Endothelial cell (in vitro differentiated cells): ENCODE data around the gene IRAK2. TPM values are rescaled to one million over a fixed set of nuclear protein-coding genes. Genes with fewer than 3 reads are reported as not detected.
"Not testable (repeated sequence)": the region's sequence is repeated elsewhere in the genome, so short reads cannot be mapped to it uniquely, and the experiment has no call there.

Source experiments
- DNase-seq: peaks from one replicate; pipeline ENCODE4 v3.0.0; 2021; ENCODE audit warnings: low spot score
- H3K27ac Mint-ChIP-seq: one replicate; pipeline ENCODE4 v1.8.0; 2021; ENCODE audit warnings: mixed read lengths, inconsistent platforms; ENCODE audit not compliant: unreplicated experiment
- H3K27me3 Mint-ChIP-seq: one replicate; pipeline ENCODE4 v1.8.0; 2021; ENCODE audit warnings: mild to moderate bottlenecking, moderate library complexity, mixed read lengths, inconsistent platforms; ENCODE audit not compliant: unreplicated experiment
- H3K36me3 Mint-ChIP-seq: one replicate; pipeline ENCODE4 v1.8.0; 2021; ENCODE audit warnings: mild to moderate bottlenecking, low read depth, mixed read lengths, inconsistent platforms; ENCODE audit not compliant: unreplicated experiment
- H3K4me1 Mint-ChIP-seq: one replicate; pipeline ENCODE4 v1.8.0; 2021; ENCODE audit warnings: mild to moderate bottlenecking, mixed read lengths, inconsistent platforms; ENCODE audit not compliant: unreplicated experiment
- H3K4me3 Mint-ChIP-seq: one replicate; pipeline ENCODE4 v1.8.0; 2021; ENCODE audit warnings: mild to moderate bottlenecking, mixed read lengths, inconsistent platforms; ENCODE audit not compliant: unreplicated experiment
- H3K9me3 Mint-ChIP-seq: one replicate; pipeline ENCODE4 v1.8.0; 2021; ENCODE audit warnings: mixed read lengths, inconsistent platforms; ENCODE audit not compliant: unreplicated experiment
- CTCF ChIP-seq: fragments of 200-600 bp; sonication (generic); IDR thresholded peaks from one replicate; pipeline ENCODE4 v1.5.0; 2021; ENCODE audit warnings: antibody characterized with exemption; ENCODE audit not compliant: unreplicated experiment
- total RNA-seq: library from RNA; stranded (reverse); fragmentation: NEBNext Ultra II Directional; extraction: Animal tissue kit (Norgen Biotek cat#: 25700); gene quantifications from one replicate; pipeline ENCODE4 v1.2.1, GENCODE V29; 2021; ENCODE audit not compliant: unreplicated experiment

IRAK2 gene
- total RNA-seq, 1 donor from 2014 or later, result 1.1 TPM

- no peak for TF ChIP-seq CTCF
- H3K4me3 Mint-ChIP-seq, result no peak overlapping the region
- no peak overlapping the region for H3K27ac Mint-ChIP-seq
- no peak for DNase-seq
- H3K9me3 Mint-ChIP-seq, result no peaks in the 10 kb centered on the region
- H3K4me1 Mint-ChIP-seq, result peaks cover 15% of the 10 kb centered on the region
- no peaks in the 10 kb centered on the region for H3K27me3 Mint-ChIP-seq
- peaks cover 10% of the 10 kb centered on the region for H3K36me3 Mint-ChIP-seq
Observed at GRCh38 chr3:10268116-10268515, 103.4 kb downstream of the IRAK2 start.

GRCh38 chr3:10268930-10269329, 104.2 kb downstream of the IRAK2 start:
- H3K4me1 Mint-ChIP-seq, result peaks cover 11% of the 10 kb centered on the region
- H3K36me3 Mint-ChIP-seq, result peaks cover 15% of the 10 kb centered on the region
- H3K9me3 Mint-ChIP-seq, result no peaks in the 10 kb centered on the region
- no peak for TF ChIP-seq CTCF
- no peak overlapping the region for H3K27ac Mint-ChIP-seq
- no peak overlapping the region for H3K4me3 Mint-ChIP-seq
- no peaks in the 10 kb centered on the region for H3K27me3 Mint-ChIP-seq
- no peak for DNase-seq

- H3K4me3 Mint-ChIP-seq, result no peak overlapping the region
- H3K27me3 Mint-ChIP-seq, result no peaks in the 10 kb centered on the region
- H3K9me3 Mint-ChIP-seq, result no peaks in the 10 kb centered on the region
- no peak for DNase-seq
- no peak overlapping the region for H3K27ac Mint-ChIP-seq
- H3K4me1 Mint-ChIP-seq, result peaks cover 6% of the 10 kb centered on the region
- H3K36me3 Mint-ChIP-seq, result peaks cover 15% of the 10 kb centered on the region
- no peak for TF ChIP-seq CTCF
Observed at GRCh38 chr3:10269443-10269842, 104.7 kb downstream of the IRAK2 start.

- H3K4me1 Mint-ChIP-seq, DNase-seq, H3K27me3 Mint-ChIP-seq, H3K27ac Mint-ChIP-seq, H3K9me3 Mint-ChIP-seq, H3K4me3 Mint-ChIP-seq: not testable (repeated sequence)
- peaks cover 17% of the 10 kb centered on the region for H3K36me3 Mint-ChIP-seq
Observed at GRCh38 chr3:10272476-10272875, 107.8 kb downstream of the IRAK2 start.

DNA sequence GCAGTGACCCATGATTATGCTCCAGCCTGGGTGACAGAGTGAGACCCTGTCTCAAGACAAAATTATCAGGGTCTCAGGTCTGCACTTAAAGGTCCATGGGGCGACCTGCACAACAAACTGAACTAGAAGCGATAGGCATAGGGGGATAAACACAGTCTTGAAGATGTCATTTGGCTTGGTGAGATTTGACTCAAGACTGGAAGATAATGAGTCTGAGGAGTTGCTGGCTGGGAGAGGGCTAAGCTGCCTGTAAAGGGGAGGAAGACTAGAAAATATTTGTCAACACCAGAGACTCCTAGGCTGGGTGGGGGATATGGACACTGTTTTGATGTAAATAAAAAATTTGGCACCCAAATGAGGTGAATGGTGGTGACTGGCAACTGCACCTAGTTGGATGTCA, 108.3 kb downstream of the IRAK2 start:
- no peak for TF ChIP-seq CTCF
- Mint-ChIP-seq H3K9me3 (no peaks in the 10 kb centered on the region), H3K27ac (no peak overlapping the region), H3K4me3 (peak overlapping the region; percentile 3), H3K36me3 (peaks cover 20% of the 10 kb centered on the region), H3K27me3 (peaks cover 2% of the 10 kb centered on the region), H3K4me1 (peaks cover 6% of the 10 kb centered on the region)
- DNase-seq, result no peak
